ENCODE results near the gene CC2D2B. TPM values are rescaled to one million over a fixed set of nuclear protein-coding genes. Genes with fewer than 3 reads are reported as not detected.
A peak's percentile ranks its signal among the peaks of the same experiment; 100 is the strongest.

Gene CC2D2B
- total and polyA plus RNA-seq, 2 of the 13 experiments (the other 11 are each of a cell fraction or from before 2014, with no cell fraction given) = 0.20 TPM; not detected in 1

GRCh38 chr10:95864906-95865813 is 42.6 kb upstream of the CC2D2B start:
- FAIRE-seq (no peak), DNase-seq (ENCODE audit: low spot score) (peak; percentile 76), ATAC-seq (peak; percentile 90)
- Histone ChIP-seq H3K4me3 (replicated peaks in 1 of 3; ENCODE audit: insufficient read depth in 1 of 3, low read depth in 2 of 3, low read length in 3 of 3) (no peak overlapping the region), H3K27ac (ENCODE audit: extremely low read length, insufficient read depth, low read length) (peak overlapping the region; percentile 11), H3K4me2 (ENCODE audit: low read depth, low read length) (peak overlapping the region; percentile 47), H3K4me1 (ENCODE audit: insufficient read depth, low read length) (peaks cover 23% of the 10 kb centered on the region), H3K9ac (ENCODE audit: insufficient read depth, low read depth, low read length) (no peak overlapping the region), H2AFZ (ENCODE audit: low read length) (peak overlapping the region; percentile 9), H3K27me3 (ENCODE audit: control insufficient read depth in 1 of 2, insufficient read depth in 2 of 2, low read length in 2 of 2) (no peaks in the 10 kb centered on the region), H3K79me2 (ENCODE audit: insufficient read depth, low read length) (no peaks in the 10 kb centered on the region), H3K36me3 (replicated peaks in 1 of 2; ENCODE audit: control insufficient read depth in 1 of 2, insufficient read depth in 2 of 2, low read length in 2 of 2) (no peaks in the 10 kb centered on the region), H3K9me3 (ENCODE audit: low read length) (no peaks in the 10 kb centered on the region), H4K20me1 (ENCODE audit: insufficient read depth, low read length) (no peaks in the 10 kb centered on the region; the same call in 1 of the 2 replicates)
- intact Hi-C loops (cut with micrococcal nuclease; ENCODE audit: unreplicated experiment) (loop anchor here (1.0 to 5.0 kb wide), 2 partner anchors 37 to 171 kb away; no protein-coding TSS in a partner anchor), in situ Hi-C loops (cut with HindIII; ENCODE audit: extremely low pct_ligation_motif_present, low pct_unique_long_range_greater_than_20kb) (loop anchor here (25.0 kb wide), 1 partner anchor 453 kb away; no protein-coding TSS in a partner anchor)
- ChIA-PET POLR2A (interaction anchor here (1.0 to 2.7 kb wide), 4 partner anchors 28 to 173 kb away, joined by 3 to 11 read pairs (median 4); partner anchors contain the start of genes CC2D2B and TCTN3), CTCF (ENCODE audit: low intra/inter-chr PET ratio, low total read pairs) (interaction anchor here (2.4 kb wide), 1 partner anchor 171 kb away, joined by 41 read pairs; the partner anchor contains the start of gene TCTN3)
- WGBS (ENCODE audit: low lambda C conversion rate) = 43% methylated on average over 7 of the region's 7 CpGs
- BruUV-seq (replicated peaks) = no TSS peak
- peak; percentile 82 for TF ChIP-seq SMC3 (IDR thresholded peaks at IDR 0.05; ENCODE audit: low read length)
- no peak for TF ChIP-seq TBX2 (CRISPR knock-in tag; IDR thresholded peaks at IDR 0.05; ENCODE audit: borderline replicate concordance)
- TF ChIP-seq IRX3 (CRISPR knock-in tag; IDR thresholded peaks at IDR 0.05; ENCODE audit: borderline replicate concordance, low read depth) = no peak
- no peak for TF ChIP-seq ZNF589 (CRISPR knock-in tag; conservative IDR thresholded peaks at IDR 0.05)
- TF ChIP-seq ZNF605 (CRISPR knock-in tag; IDR thresholded peaks at IDR 0.05) = no peak
- TF ChIP-seq SETDB1 (CRISPR knock-in tag; IDR thresholded peaks at IDR 0.05; ENCODE audit: borderline replicate concordance) = no peak
- no peak for TF ChIP-seq CBX2 (IDR thresholded peaks at IDR 0.05; ENCODE audit: low read depth, low read length)
- TF ChIP-seq CBX2 (CRISPR knock-in tag; IDR thresholded peaks at IDR 0.05; ENCODE audit: low read depth) = no peak
- TF ChIP-seq CTCF (CRISPR knock-in tag; IDR thresholded peaks at IDR 0.05) = peak; percentile 86
- TF ChIP-seq ZNF75D (CRISPR knock-in tag; IDR thresholded peaks at IDR 0.05; ENCODE audit: borderline replicate concordance) = no peak
- TF ChIP-seq ELF3 (CRISPR knock-in tag; IDR thresholded peaks at IDR 0.05) = 0 out of 2 replicates have a peak, but pooled peaks have one; percentile 31
- TF ChIP-seq HOMEZ (CRISPR knock-in tag; IDR thresholded peaks at IDR 0.05; ENCODE audit: low read depth) = no peak
- TF ChIP-seq MBNL3 (CRISPR knock-in tag; conservative IDR thresholded peaks at IDR 0.05) = no peak
- TF ChIP-seq ZFP36 (IDR thresholded peaks at IDR 0.05; ENCODE audit: borderline replicate concordance, low read depth, low read length, partially characterized antibody) = no peak
- TF ChIP-seq ZNF773 (CRISPR knock-in tag; IDR thresholded peaks at IDR 0.05; ENCODE audit: borderline replicate concordance) = no peak
